GM12878 (cell line): ENCODE results near the gene GLTP. TPM values are rescaled to one million over a fixed set of nuclear protein-coding genes. Genes with fewer than 3 reads are reported as not detected.

Experiments
- ATAC-seq: fragments of 200-7000 bp; cut with Tn5 transposase; 3 replicates; pipeline ENCODE4 v1.9.1; 2020; ENCODE audit warnings: mild to moderate bottlenecking, moderate library complexity
- BruUV-seq: library from RNA; stranded (reverse); fragments of 400-500 nt; replicated peaks from 2 replicates; lab custom pipeline; 2021; lab: Mats Ljungman, UMichigan
- CTCF ChIA-PET: fragments of 300-600 bp; sonication (Branson Sonifier 250); formaldehyde crosslinking; extraction: SDS; loops from one replicate; lab custom pipeline; 2021; ENCODE audit warnings: inconsistent platforms; lab: Yijun Ruan, JAX
- POLR2A ChIA-PET: fragments of 350-600 bp; formaldehyde crosslinking; extraction: SDS; loops from one replicate; lab custom pipeline; 2021; ENCODE audit warnings: inconsistent platforms; lab: Charles Lee
- RAD21 ChIA-PET: fragments of 300-600 bp; sonication (Branson Sonifier 250); formaldehyde crosslinking; loops from one replicate; lab custom pipeline; 2023; ENCODE audit warnings: antibody characterized with exemption; ENCODE audit not compliant: unreplicated experiment; lab: Charles Lee
- SMC1A ChIA-PET: fragments of 300-600 bp; sonication (Branson Sonifier 250); formaldehyde crosslinking; loops from one replicate; lab custom pipeline; 2023; ENCODE audit not compliant: unreplicated experiment, uncharacterized antibody; lab: Charles Lee
- DNase-seq: peaks from one replicate; pipeline ENCODE4 v3.0.0-alpha.2; 2011; ENCODE audit warnings: low read depth, low spot score
- FAIRE-seq: peaks from 3 replicates; lab custom pipeline; 2011; peaks lifted over from hg19 to GRCh38; lab: Jason Lieb, UNC
- H2AFZ ChIP-seq: 2 replicates; pipeline ENCODE4 v1.6.0; 2011; ENCODE audit warnings: low read depth, low read length, control low read depth; ENCODE audit not compliant: control insufficient read depth
- H3K27ac ChIP-seq: 2 replicates; pipeline ENCODE4 v1.5.1; 2011; ENCODE audit warnings: control low read depth; ENCODE audit not compliant: control insufficient read depth, insufficient read depth
- H3K27me3 ChIP-seq, 2 experiments: replicated peaks in 1 of 2; 2 replicates each; pipeline versions ENCODE4 v1.6.0 to v1.6.1; 2011; ENCODE audit warnings: low read length in 1 of 2; ENCODE audit not compliant: control insufficient read depth in 2 of 2, insufficient read depth in 2 of 2
- H3K36me3 ChIP-seq, 2 experiments: 2 replicates each; pipeline ENCODE4 v1.5.1; 2011; ENCODE audit warnings: low read length in 1 of 2; ENCODE audit not compliant: control insufficient read depth in 2 of 2, insufficient read depth in 2 of 2
- H3K4me1 ChIP-seq: 2 replicates; pipeline ENCODE4 v1.6.1; 2011; ENCODE audit warnings: mild to moderate bottlenecking, low read length, moderate library complexity, mixed read lengths; ENCODE audit not compliant: control insufficient read depth, insufficient read depth
- H3K4me2 ChIP-seq: 2 replicates; pipeline ENCODE4 v1.6.0; 2011; ENCODE audit warnings: control low read depth; ENCODE audit not compliant: control insufficient read depth, insufficient read depth
- H3K4me3 ChIP-seq: fragments of 200-600 bp; sonication (generic); 2 replicates; pipeline ENCODE4 v1.5.1; 2016
- H3K79me2 ChIP-seq: 2 replicates; pipeline ENCODE4 v1.6.0; 2011; ENCODE audit warnings: low read length; ENCODE audit not compliant: control insufficient read depth, insufficient read depth
- H3K9ac ChIP-seq: 2 replicates; pipeline ENCODE4 v1.8.0; 2011; ENCODE audit warnings: low read length, control low read depth, mixed read lengths; ENCODE audit not compliant: control insufficient read depth, insufficient read depth
- H3K9me3 ChIP-seq: replicated peaks from 3 replicates; pipeline ENCODE4 v1.5.1; 2011; ENCODE audit warnings: mild to moderate bottlenecking, low read length; ENCODE audit not compliant: control insufficient read depth, insufficient read depth
- H4K20me1 ChIP-seq: 2 replicates; pipeline ENCODE4 v1.6.0; 2011; ENCODE audit not compliant: control insufficient read depth, insufficient read depth
- BCL11A ChIP-seq: IDR thresholded peaks from 2 replicates; pipeline ENCODE4 v1.6.1; 2011; ENCODE audit warnings: low read depth, low read length
- CBX3 ChIP-seq: fragments of 200-600 bp; sonication (generic); IDR thresholded peaks from 2 replicates; pipeline ENCODE4 v1.6.1; 2016; ENCODE audit warnings: low read depth, borderline replicate concordance
- CHD1 ChIP-seq: IDR thresholded peaks from 2 replicates; pipeline ENCODE4 v1.6.1; 2012; ENCODE audit warnings: low read depth, low read length, improper control_type of control experiment
- ETV6 ChIP-seq, 2 experiments: fragments of 450-650 bp in 1 of 2; IDR thresholded peaks in 1 of 2; conservative IDR thresholded peaks in 1 of 2; 2 replicates each; pipeline ENCODE4 v1.6.1; 2014; ENCODE audit warnings: antibody characterized with exemption in 1 of 2, borderline replicate concordance in 1 of 2, low read depth in 1 of 2, mild to moderate bottlenecking in 1 of 2, moderate library complexity in 1 of 2
- SIN3A ChIP-seq: IDR thresholded peaks from 2 replicates; pipeline ENCODE4 v1.6.1; 2012; ENCODE audit warnings: low read depth, low read length, improper control_type of control experiment
- SMARCA5 ChIP-seq: fragments of 450-650 bp; IDR thresholded peaks from 2 replicates; pipeline ENCODE4 v1.6.1; 2017; ENCODE audit warnings: mild to moderate bottlenecking
- TARDBP ChIP-seq: IDR thresholded peaks from 2 replicates; pipeline ENCODE4 v1.6.1; 2016; ENCODE audit warnings: borderline replicate concordance
- ZBED1 ChIP-seq: IDR thresholded peaks from 2 replicates; pipeline ENCODE4 v1.6.1; 2016; ENCODE audit warnings: borderline replicate concordance
- WGBS: methylation state at CpG from one replicate; pipeline ENCODE4 v1.1.6; 2016; ENCODE audit warnings: low lambda C conversion rate; ENCODE audit not compliant: insufficient replicate concordance, insufficient coverage; ENCODE audit errors: missing lambda C conversion rate; 5-methylcytosine and 5-hydroxymethylcytosine counted together
- in situ Hi-C: fragments of 300-500 bp; cut with MboI; formaldehyde crosslinking; loops from 9 replicates; pipeline ENCODE4 v1.14.3; 2018; ENCODE audit warnings: mixed read lengths
- intact Hi-C: fragments of 100-400 bp; cut with micrococcal nuclease; formaldehyde crosslinking; loops from one replicate; pipeline ENCODE4 v1.14.2; 2022; ENCODE audit not compliant: unreplicated experiment
- polyA plus RNA-seq, 11 experiments: library from polyadenylated mRNA; depleted of rRNA in 4 of 11; unstranded in 6 of 11; stranded (reverse) in 5 of 11; fragments of >200 nt; fragmentation: Nextera tagmentation in 4 of 11; fragmentation: Illumina TruSeq in 1 of 11; extraction: Ambion mirVana in 4 of 11; extraction: Trizol in 1 of 11; gene quantifications; 1 replicate in 1 of 11; 2 replicates in 10 of 11; pipeline versions ENCODE4 v1.2.1 to v1.2.3, GENCODE V29; 2011 to 2016; ENCODE audit warnings: inconsistent platforms in 2 of 11, missing spikeins in 2 of 11, low read depth in 1 of 11
- total RNA-seq, 4 experiments: library from RNA; depleted of rRNA in 3 of 4; stranded (reverse); fragments of >200 nt in 3 of 4; fragmentation: Illumina TruSeq in 1 of 4; extraction: Trizol in 1 of 4; gene quantifications; 2 replicates each; pipeline versions ENCODE4 v1.2.1 to v1.2.3, GENCODE V29; 2013 to 2021
- TF ChIP-seq, protein P1 (sequence below): fragments of 450-650 bp; IDR thresholded peaks from 2 replicates; pipeline ENCODE4 v1.6.1; 2017; ENCODE audit warnings: mild to moderate bottlenecking, low read depth, inconsistent platforms; ENCODE audit not compliant: poor library complexity, severe bottlenecking
- TF ChIP-seq, protein P2 (sequence below): fragments of 450-650 bp; IDR thresholded peaks from 2 replicates; pipeline ENCODE4 v1.6.1; 2018; ENCODE audit warnings: borderline replicate concordance, mild to moderate bottlenecking; ENCODE audit not compliant: partially characterized antibody

The GLTP gene
- total and polyA plus RNA-seq, 10 of the 15 experiments (the other 5 are each of a cell fraction or from before 2014, with no cell fraction given) = 16.8 to 44.0 (median 25.3) TPM

DNA sequence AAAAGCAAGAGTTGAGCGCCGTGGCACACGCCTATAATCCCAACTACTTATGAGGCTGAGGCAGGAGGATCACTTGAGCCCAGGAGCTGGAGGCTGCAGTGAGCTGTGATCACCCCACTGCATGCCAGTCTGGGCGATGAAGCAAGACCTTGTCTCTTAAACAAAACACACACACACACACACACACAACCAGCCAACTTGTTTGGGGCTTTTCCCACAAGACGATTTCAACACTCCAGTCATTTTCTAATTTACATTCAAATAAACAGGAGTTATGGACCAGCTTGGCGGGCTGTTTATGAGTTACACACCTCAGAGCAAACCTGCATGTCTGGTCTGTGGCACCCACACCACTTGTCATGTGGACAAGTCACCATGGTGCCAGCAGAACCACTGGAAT is 6.7 kb downstream of the GLTP start:
- in situ Hi-C loops = no loop called here
- H3K27me3 ChIP-seq = no peaks in the 10 kb centered on the region
- no peak for TF ChIP-seq ETV6 (conservative IDR thresholded peaks at IDR 0.05 in 1 of 2, IDR thresholded peaks at IDR 0.05 in 1 of 2; ENCODE audit: borderline replicate concordance in 1 of 2, low read depth in 1 of 2)
- TF ChIP-seq ZBED1 = no peak
- no peak for TF ChIP-seq SMARCA5
- no peak for TF ChIP-seq CHD1
- no peak for TF ChIP-seq TARDBP
- TF ChIP-seq BCL11A = no peak
- TF ChIP-seq, all 136 proteins: peak for 0
- intact Hi-C loops = no loop called here
- Histone ChIP-seq H4K20me1 (0 out of 2 replicates have a peak, but pooled peaks cover 2% of the 10 kb centered on the region), H3K4me3 (no peak overlapping the region), H3K4me1 (peaks cover 22% of the 10 kb centered on the region), H3K79me2 (peaks cover 6% of the 10 kb centered on the region), H3K27ac (no peak overlapping the region), H2AFZ (no peak overlapping the region), H3K9me3 (no peaks in the 10 kb centered on the region), H3K9ac (no peak overlapping the region), H3K4me2 (no peak overlapping the region), H3K36me3 (no peaks in the 10 kb centered on the region)
- ATAC-seq = no peak
- ChIA-PET RAD21 (interaction anchor here (0.9 kb wide), 1 partner anchor 26 kb away, joined by 3 read pairs; no protein-coding TSS in a partner anchor), CTCF (interaction anchor here (1.3 kb wide), 2 partner anchors 20 to 68 kb away, joined by 4 to 7 read pairs; no protein-coding TSS in a partner anchor), POLR2A (interaction anchor here (0.7 kb wide), 1 partner anchor 222 kb away, joined by 4 read pairs; no protein-coding TSS in a partner anchor), SMC1A (interaction anchor here (1.1 to 6.0 kb wide), 2 partner anchors 14 to 22 kb away, joined by 4 to 47 read pairs; no protein-coding TSS in a partner anchor)
- no TSS peak for BruUV-seq
- FAIRE-seq = no peak
- WGBS = 95% methylated on average over 6 of the region's 6 CpGs
- no peak for DNase-seq

DNA sequence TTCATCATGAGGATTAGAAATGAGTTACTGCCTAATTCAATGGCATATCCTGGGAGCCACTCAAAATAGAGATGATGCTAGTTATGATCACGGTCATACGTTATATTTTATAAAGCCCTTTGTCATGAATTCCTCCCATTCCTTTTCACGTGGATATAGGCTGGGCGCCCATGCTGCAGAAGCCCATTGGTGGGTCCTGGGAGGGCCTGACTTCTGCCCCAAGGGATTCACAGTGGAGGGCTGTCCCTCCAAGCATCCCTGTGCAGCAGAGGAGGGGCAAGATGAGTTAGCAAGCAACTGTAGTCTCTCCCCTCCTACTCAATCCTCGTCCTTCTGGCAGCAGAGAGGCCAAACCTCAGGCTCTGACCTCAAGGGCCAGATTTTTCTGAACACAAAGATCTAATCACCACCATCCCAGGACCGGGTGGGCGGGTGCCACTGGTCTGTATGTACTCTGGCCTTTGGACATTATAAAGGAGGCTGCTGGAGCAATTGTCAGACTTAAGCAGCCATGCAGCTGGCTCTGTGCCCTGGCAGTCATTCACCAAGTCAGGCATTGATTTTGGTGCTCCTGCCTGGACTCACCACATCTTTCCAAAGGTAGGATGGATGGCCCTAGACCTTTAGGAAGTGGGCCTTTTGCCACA is 8.6 kb downstream of the GLTP start:
- BruUV-seq = no TSS peak
- Histone ChIP-seq H4K20me1 (no peaks in the 10 kb centered on the region), H2AFZ (no peak overlapping the region), H3K27me3 (no peaks in the 10 kb centered on the region), H3K4me2 (no peak overlapping the region), H3K9me3 (no peaks in the 10 kb centered on the region), H3K27ac (no peak overlapping the region), H3K4me3 (no peak overlapping the region), H3K4me1 (peaks cover 23% of the 10 kb centered on the region), H3K79me2 (peaks cover 2% of the 10 kb centered on the region; the same call in 1 of the 2 replicates), H3K9ac (no peak overlapping the region), H3K36me3 (no peaks in the 10 kb centered on the region)
- no peak for ATAC-seq
- TF ChIP-seq, protein P1, sequence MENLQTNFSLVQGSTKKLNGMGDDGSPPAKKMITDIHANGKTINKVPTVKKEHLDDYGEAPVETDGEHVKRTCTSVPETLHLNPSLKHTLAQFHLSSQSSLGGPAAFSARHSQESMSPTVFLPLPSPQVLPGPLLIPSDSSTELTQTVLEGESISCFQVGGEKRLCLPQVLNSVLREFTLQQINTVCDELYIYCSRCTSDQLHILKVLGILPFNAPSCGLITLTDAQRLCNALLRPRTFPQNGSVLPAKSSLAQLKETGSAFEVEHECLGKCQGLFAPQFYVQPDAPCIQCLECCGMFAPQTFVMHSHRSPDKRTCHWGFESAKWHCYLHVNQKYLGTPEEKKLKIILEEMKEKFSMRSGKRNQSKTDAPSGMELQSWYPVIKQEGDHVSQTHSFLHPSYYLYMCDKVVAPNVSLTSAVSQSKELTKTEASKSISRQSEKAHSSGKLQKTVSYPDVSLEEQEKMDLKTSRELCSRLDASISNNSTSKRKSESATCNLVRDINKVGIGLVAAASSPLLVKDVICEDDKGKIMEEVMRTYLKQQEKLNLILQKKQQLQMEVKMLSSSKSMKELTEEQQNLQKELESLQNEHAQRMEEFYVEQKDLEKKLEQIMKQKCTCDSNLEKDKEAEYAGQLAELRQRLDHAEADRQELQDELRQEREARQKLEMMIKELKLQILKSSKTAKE = no peak
- no peak for TF ChIP-seq CBX3
- TF ChIP-seq, protein P2, sequence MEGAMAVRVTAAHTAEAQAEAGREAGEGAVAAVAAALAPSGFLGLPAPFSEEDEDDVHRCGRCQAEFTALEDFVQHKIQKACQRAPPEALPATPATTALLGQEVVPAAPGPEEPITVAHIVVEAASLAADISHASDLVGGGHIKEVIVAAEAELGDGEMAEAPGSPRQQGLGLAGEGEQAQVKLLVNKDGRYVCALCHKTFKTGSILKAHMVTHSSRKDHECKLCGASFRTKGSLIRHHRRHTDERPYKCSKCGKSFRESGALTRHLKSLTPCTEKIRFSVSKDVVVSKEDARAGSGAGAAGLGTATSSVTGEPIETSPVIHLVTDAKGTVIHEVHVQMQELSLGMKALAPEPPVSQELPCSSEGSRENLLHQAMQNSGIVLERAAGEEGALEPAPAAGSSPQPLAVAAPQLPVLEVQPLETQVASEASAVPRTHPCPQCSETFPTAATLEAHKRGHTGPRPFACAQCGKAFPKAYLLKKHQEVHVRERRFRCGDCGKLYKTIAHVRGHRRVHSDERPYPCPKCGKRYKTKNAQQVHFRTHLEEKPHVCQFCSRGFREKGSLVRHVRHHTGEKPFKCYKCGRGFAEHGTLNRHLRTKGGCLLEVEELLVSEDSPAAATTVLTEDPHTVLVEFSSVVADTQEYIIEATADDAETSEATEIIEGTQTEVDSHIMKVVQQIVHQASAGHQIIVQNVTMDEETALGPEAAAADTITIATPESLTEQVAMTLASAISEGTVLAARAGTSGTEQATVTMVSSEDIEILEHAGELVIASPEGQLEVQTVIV = no peak
- TF ChIP-seq SIN3A = no peak
- in situ Hi-C loops (no loop called here), intact Hi-C loops (no loop called here)
- ChIA-PET SMC1A (interaction anchor here (1.0 kb wide), 2 partner anchors 12 to 48 kb away, joined by 3 read pairs; no protein-coding TSS in a partner anchor), POLR2A (interaction anchor here (0.5 to 0.6 kb wide), 2 partner anchors 11 to 1504 kb away, joined by 3 to 4 read pairs; no protein-coding TSS in a partner anchor), CTCF (interaction anchor here (1.4 kb wide), 1 partner anchor 18 kb away, joined by 8 read pairs; no protein-coding TSS in a partner anchor), RAD21 (no interaction called here)
- WGBS = 89% methylated on average over 7 of the region's 7 CpGs
- no peak for DNase-seq
- FAIRE-seq = no peak
